ENCODE data around the gene DNMT3A.
"Not testable (repeated sequence)": the region's sequence is repeated elsewhere in the genome, so short reads cannot be mapped to it uniquely, and the experiment has no call there.

DNMT3A gene

GRCh38 chr2:25279091-25279651 lies 62.6 kb downstream of the DNMT3A start:
- peak; percentile 41 for DNase-seq

- DNase-seq = no peak
Observed at GRCh38 chr2:25276569-25277465, 64.9 kb downstream of the DNMT3A start.

- DNase-seq = no peak
Observed at GRCh38 chr2:25275575-25275965, 66.2 kb downstream of the DNMT3A start.

- no peak for DNase-seq
Observed at GRCh38 chr2:25274868-25275574, 66.7 kb downstream of the DNMT3A start.

GRCh38 chr2:25273985-25274535 lies 67.7 kb downstream of the DNMT3A start:
- DNase-seq = no peak

- DNase-seq = not testable (repeated sequence)
Observed at GRCh38 chr2:25272705-25273104, 69.0 kb downstream of the DNMT3A start.

DNA sequence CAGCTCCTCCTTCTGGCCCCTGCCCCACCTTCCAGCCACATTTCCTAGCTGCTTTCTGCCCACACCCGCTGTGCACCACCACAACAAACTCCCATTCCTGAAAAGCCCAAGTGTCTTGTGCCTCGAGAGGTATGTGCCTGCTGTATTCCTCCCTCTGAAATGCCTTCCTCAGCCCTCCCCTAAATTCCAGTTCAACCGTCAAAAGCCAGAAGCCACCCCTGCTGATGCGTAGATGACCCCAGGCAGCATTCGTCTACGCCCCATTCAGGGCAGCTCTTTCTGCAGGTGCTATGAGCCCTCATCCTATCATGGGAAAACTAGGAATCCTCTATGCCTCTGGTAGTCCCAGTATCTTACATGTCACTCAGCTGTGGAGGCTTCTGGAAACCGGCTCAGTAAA lies 71.7 kb downstream of the DNMT3A start:
- DNase-seq = no peak

DNA sequence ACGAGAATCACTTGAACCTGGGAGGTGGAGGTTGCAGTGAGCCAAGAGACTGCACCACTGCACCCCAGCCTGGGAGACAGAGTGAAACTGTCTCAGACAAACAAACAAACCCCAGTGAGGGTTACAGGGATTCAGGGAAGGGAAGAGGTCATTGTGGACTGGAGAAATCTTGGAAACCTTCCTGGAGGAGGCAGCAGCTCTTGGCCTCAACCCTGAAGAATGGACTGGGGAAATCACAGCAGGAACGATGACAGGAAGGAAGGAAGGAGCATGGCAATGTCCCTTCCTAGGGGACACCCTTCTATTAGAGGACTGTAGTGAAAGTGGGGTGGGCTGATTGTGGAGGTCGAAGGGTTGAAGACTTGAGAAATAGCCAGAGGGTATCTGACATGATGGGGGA lies 72.5 kb downstream of the DNMT3A start:
- no peak for DNase-seq

DNA sequence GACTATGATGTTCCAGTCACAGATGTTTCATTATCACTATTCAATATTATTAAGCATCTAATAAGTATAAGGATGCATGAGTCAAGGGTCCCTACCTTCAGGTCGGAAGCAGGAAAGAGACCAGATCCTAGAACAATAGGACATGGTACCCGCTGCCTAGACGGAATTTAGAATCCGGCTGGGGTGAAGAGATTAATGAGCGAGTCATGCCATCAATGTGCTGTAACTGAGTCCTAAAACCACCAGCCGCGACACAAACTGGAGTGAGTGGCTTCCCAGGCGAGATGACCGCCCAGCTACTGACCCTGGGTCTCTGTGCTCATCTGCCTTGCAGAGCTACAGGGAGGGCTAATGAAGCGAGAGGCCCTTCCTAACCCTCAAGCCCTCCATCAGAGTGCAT lies 73.6 kb downstream of the DNMT3A start:
- no peak for DNase-seq

GRCh38 chr2:25266399-25266798 lies 75.3 kb downstream of the DNMT3A start:
- DNase-seq = no peak

- no peak for DNase-seq
Observed at GRCh38 chr2:25265802-25266201, 75.9 kb downstream of the DNMT3A start.

GRCh38 chr2:25265001-25265400 lies 76.7 kb downstream of the DNMT3A start:
- no peak for DNase-seq

GRCh38 chr2:25262288-25262687 lies 79.4 kb downstream of the DNMT3A start:
- DNase-seq = no peak

- DNase-seq = no peak
Observed at GRCh38 chr2:25259737-25260124, 82.0 kb downstream of the DNMT3A start.

DNA sequence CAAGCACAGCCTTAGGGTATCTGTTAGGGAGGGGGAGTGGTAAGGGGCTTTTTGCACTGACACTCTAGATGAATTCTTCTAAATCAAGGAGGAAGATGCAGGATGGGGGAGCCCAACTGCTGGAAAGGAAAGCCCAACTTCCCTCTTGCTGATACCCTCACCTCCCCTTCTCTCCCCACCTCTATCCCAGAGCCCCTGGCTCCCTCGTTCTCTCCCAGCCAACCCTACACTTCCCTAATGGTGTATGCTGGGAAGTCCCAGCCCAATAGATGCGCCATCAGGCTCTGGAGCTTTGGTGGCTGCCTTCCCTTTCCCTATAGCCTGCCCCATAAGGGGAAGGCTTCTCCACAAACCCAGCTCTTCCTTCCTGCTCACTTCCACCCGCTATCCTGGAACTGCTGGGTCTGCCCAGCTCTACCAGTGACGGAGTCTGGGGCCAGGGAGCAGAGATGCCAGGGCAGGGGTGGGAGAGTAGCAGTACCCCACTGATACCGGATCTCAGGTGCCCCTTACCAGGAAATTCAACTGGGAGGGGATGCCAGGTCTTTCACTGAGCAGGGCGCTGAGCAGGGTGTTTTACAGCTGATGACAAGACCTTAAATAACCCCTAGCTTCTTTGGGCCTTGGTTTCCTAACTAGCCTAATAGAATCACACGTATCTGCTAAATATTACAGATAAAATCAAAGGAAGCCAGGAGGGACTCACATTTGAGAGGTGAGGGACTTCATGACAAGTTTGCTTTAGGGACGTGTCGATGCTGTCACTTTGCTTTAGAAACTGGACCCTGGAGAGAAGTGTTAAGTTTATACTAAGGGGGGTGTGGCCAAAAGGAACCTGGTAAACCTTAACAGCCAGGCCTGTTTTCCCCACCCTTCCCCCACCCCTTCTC lies 82.6 kb downstream of the DNMT3A start:
- no peak for DNase-seq

GRCh38 chr2:25257931-25258846 lies 83.5 kb downstream of the DNMT3A start:
- DNase-seq = no peak

GRCh38 chr2:25257032-25257552 lies 84.6 kb downstream of the DNMT3A start:
- no peak for DNase-seq

GRCh38 chr2:25256488-25256875 lies 85.2 kb downstream of the DNMT3A start:
- no peak for DNase-seq

DNA sequence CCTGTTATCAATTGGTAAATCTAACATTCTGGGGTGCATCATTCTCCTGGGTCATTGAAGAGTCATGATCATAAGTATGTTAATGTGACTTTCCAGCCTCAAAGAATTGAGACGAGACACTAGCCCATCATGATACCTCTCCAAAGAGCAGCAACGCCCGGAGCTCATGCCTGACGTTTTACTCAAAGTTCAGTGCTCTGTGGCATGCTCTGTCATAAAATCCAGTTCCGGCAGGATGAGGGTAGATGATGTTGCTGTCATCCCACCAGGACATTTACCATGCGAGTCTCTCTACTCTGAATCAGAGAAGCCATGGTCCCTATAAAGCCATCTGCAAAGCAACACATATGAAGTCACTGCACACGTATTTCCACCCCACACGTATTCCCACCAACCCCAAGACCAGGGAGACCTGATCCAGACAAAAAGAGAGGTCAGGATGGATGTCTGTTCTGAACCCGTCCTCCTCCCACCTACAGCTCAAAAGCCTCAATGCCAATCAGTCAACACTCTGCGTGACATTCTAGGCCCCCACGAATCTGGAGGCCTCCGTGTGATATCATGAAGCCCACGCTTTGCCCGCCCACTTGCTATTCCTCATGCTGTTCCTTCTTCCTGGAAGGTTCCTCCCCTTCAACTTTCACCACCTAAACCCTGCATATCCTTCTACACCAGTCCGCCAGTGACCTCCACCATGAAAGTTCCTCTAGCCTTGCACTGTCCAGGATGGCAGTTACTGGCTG lies 85.8 kb downstream of the DNMT3A start:
- DNase-seq = no peak

DNA sequence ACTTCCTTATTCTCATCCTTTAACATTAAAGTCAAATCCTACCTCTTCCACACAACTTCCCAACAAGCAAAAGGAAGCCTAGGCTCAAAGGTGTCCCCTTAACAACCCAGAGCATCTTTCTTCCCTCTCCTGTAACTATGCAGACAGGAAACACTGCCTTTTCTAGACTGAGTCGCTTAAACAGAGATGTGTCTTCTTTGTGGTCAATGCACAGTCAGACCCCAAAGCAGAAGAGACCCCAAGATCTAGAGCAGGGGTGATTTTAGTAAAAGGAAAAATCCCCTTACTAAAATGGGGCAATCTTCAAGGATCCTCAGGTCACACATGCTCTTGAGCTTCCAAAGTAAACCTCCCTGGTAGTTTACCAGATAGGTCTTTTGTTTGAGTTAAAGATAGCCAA lies 86.8 kb downstream of the DNMT3A start:
- DNase-seq = no peak

Measured in KG1 (cell line).